K562 (cell line): ENCODE results near the gene TP53RK. TPM values are rescaled to one million over a fixed set of nuclear protein-coding genes. Genes with fewer than 3 reads are reported as not detected.

Source experiments
- ARHGAP35 ChIP-seq: fragments of 450-650 bp; IDR thresholded peaks from 2 replicates; pipeline ENCODE4 v1.6.1; 2018; ENCODE audit not compliant: partially characterized antibody
- CBX8 ChIP-seq: fragments of 200-600 bp; sonication (generic); IDR thresholded peaks from 2 replicates; pipeline ENCODE4 v1.6.1; 2012; ENCODE audit warnings: borderline replicate concordance, mixed run types, low read depth, mild to moderate bottlenecking, moderate library complexity, mixed read lengths, low read length, control low read depth, inconsistent platforms; ENCODE audit not compliant: poor library complexity, severe bottlenecking; ENCODE audit errors: extremely low read depth
- CCAR2 ChIP-seq: fragments of 200-400 bp; formaldehyde crosslinking; IDR thresholded peaks from 2 replicates; pipeline ENCODE4 v1.6.1; 2017; ENCODE audit warnings: mild to moderate bottlenecking, low read depth, low read length
- CREB3 ChIP-seq: fragments of 450-650 bp; conservative IDR thresholded peaks from 2 replicates; pipeline ENCODE4 v1.6.1; 2016; ENCODE audit warnings: missing genetic modification characterization, low read depth, mild to moderate bottlenecking, missing compliant biosample characterization, moderate library complexity
- FOXK1 ChIP-seq: sonication (generic); formaldehyde crosslinking; IDR thresholded peaks from 2 replicates; pipeline ENCODE4 v1.8.0; 2022; ENCODE audit warnings: missing genetic modification reagents, mild to moderate bottlenecking, borderline replicate concordance
- FOXM1 ChIP-seq, 2 experiments: fragments of 450-650 bp in 1 of 2; sonication (generic) in 1 of 2; formaldehyde crosslinking in 1 of 2; IDR thresholded peaks; 2 replicates each; pipeline versions ENCODE4 v1.6.1 to v1.9.0; 2017 to 2022; ENCODE audit warnings: low read depth in 2 of 2, mild to moderate bottlenecking in 2 of 2, missing genetic modification reagents in 1 of 2, moderate library complexity in 1 of 2
- HNRNPL ChIP-seq: fragments of 200-400 bp; formaldehyde crosslinking; IDR thresholded peaks from 2 replicates; pipeline ENCODE4 v1.6.1; 2017; ENCODE audit warnings: low read depth, mild to moderate bottlenecking, low read length
- KAT7 ChIP-seq: sonication (generic); formaldehyde crosslinking; IDR thresholded peaks from 2 replicates; pipeline ENCODE4 v1.8.0; 2022; ENCODE audit warnings: missing genetic modification reagents, mild to moderate bottlenecking, borderline replicate concordance
- KDM1A ChIP-seq, 2 experiments: fragments of 450-650 bp; IDR thresholded peaks; 2 replicates each; pipeline ENCODE4 v1.6.1; 2016; ENCODE audit warnings: mild to moderate bottlenecking in 2 of 2
- NBN ChIP-seq: fragments of 450-650 bp; IDR thresholded peaks from 2 replicates; pipeline ENCODE4 v1.6.1; 2016; ENCODE audit warnings: low read depth, mild to moderate bottlenecking
- NKRF ChIP-seq: fragments of 450-650 bp; IDR thresholded peaks from 2 replicates; pipeline ENCODE4 v1.6.1; 2016; ENCODE audit warnings: borderline replicate concordance
- PHB ChIP-seq: fragments of 250-450 bp; sonication (Bioruptor Pico); IDR thresholded peaks from 2 replicates; pipeline ENCODE4 v1.5.0; 2021
- POU5F1 ChIP-seq: fragments of 150-350 bp; IDR thresholded peaks from 2 replicates; pipeline ENCODE4 v1.6.1; 2014; ENCODE audit warnings: borderline replicate concordance, low read length, low read depth, mild to moderate bottlenecking; ENCODE audit not compliant: partially characterized antibody
- PRMT5 ChIP-seq: sonication (generic); formaldehyde crosslinking; IDR thresholded peaks from 2 replicates; pipeline ENCODE4 v1.5.0; 2020; ENCODE audit warnings: missing genetic modification reagents
- RUNX1 ChIP-seq: sonication (generic); IDR thresholded peaks from 2 replicates; pipeline ENCODE4 v1.6.1; 2016; ENCODE audit warnings: antibody characterized with exemption, low read depth
- SETDB1 ChIP-seq: IDR thresholded peaks from one replicate; pipeline ENCODE4 v1.6.1; 2012; ENCODE audit warnings: low read length, control low read depth, inconsistent platforms
- TGIF2 ChIP-seq: sonication (generic); formaldehyde crosslinking; IDR thresholded peaks from 2 replicates; pipeline ENCODE4 v1.8.1; 2022; ENCODE audit warnings: mild to moderate bottlenecking, missing genetic modification reagents, moderate library complexity
- TSC22D4 ChIP-seq: fragments of 450-650 bp; IDR thresholded peaks from 2 replicates; pipeline ENCODE4 v1.6.1; 2016; ENCODE audit warnings: missing genetic modification characterization, missing biosample characterization, control low read depth
- ZBTB9 ChIP-seq: fragments of 450-650 bp; formaldehyde crosslinking; IDR thresholded peaks from 2 replicates; pipeline ENCODE4 v1.4.0; 2020; ENCODE audit warnings: mild to moderate bottlenecking, moderate library complexity
- ZNF282 ChIP-seq: sonication (generic); formaldehyde crosslinking; IDR thresholded peaks from 2 replicates; pipeline ENCODE4 v1.8.1; 2023; ENCODE audit warnings: missing genetic modification reagents
- ZNF436 ChIP-seq: fragments of 250-450, 450-650 bp; sonication (Bioruptor Pico); formaldehyde crosslinking; IDR thresholded peaks from 2 replicates; pipeline ENCODE4 v1.7.0; 2020; ENCODE audit warnings: mild to moderate bottlenecking
- ZNF639 ChIP-seq, 2 experiments: fragments of 200-800 bp in 1 of 2; sonication (Bioruptor generic) in 1 of 2; sonication (generic) in 1 of 2; formaldehyde crosslinking in 1 of 2; IDR thresholded peaks in 1 of 2; conservative IDR thresholded peaks in 1 of 2; 2 replicates each; pipeline versions ENCODE4 v1.5.0 to v1.6.1; 2016 to 2020; ENCODE audit warnings: missing compliant biosample characterization in 1 of 2, missing genetic modification characterization in 1 of 2, missing genetic modification reagents in 1 of 2
- polyA plus RNA-seq, 8 experiments: library from polyadenylated mRNA; depleted of rRNA in 4 of 8; stranded (reverse) in 5 of 8; unstranded in 3 of 8; fragments of >200 nt; fragmentation: Nextera tagmentation in 2 of 8; fragmentation: Illumina TruSeq in 1 of 8; extraction: Ambion mirVana in 2 of 8; extraction: Trizol in 1 of 8; gene quantifications; 2 replicates each; pipeline versions ENCODE4 v1.2.1 to v1.2.3, GENCODE V29; 2011 to 2014; ENCODE audit warnings: inconsistent platforms in 1 of 8, missing spikeins in 1 of 8
- total RNA-seq, 7 experiments: library from RNA; depleted of rRNA in 6 of 7; stranded (reverse); fragments of >200 nt in 6 of 7; fragmentation: Illumina TruSeq in 2 of 7; extraction: Trizol in 2 of 7; gene quantifications; 2 replicates each; pipeline versions ENCODE4 v1.2.1 to v1.2.3, GENCODE V29; 2011 to 2021; ENCODE audit warnings: low replicate concordance in 1 of 7

Gene TP53RK
- total and polyA plus RNA-seq, 9 of the 15 experiments (the other 6 are each of a cell fraction or from before 2014, with no cell fraction given): 2.9 to 43.5 (median 17.2) TPM

GRCh38 chr20:46648903-46649649 is 40.2 kb downstream of the TP53RK start (continued):
- TF ChIP-seq ZBTB9 (no peak), POU5F1 (no peak), TSC22D4 (tag) (no peak), FOXK1 (CRISPR knock-in tag) (no peak), ZNF436 (CRISPR knock-in tag) (no peak), TGIF2 (CRISPR knock-in tag) (no peak), ARHGAP35 (no peak), RUNX1 (no peak), CBX8 (no peak), FOXM1 (IDR thresholded peaks at IDR 0.05; ENCODE audit: low read depth) (peak; percentile 55; the same call in 1 of the 2 replicates), FOXM1 (CRISPR knock-in tag; IDR thresholded peaks at IDR 0.05; ENCODE audit: low read depth) (no peak), PHB (CRISPR knock-in tag) (no peak), NKRF (peak; percentile 42; the same call in 1 of the 2 replicates), NBN (no peak), HNRNPL (no peak), ZNF639 (CRISPR knock-in tag; conservative IDR thresholded peaks at IDR 0.05 in 1 of 2, IDR thresholded peaks at IDR 0.05 in 1 of 2) (no peak), CCAR2 (no peak), KAT7 (CRISPR knock-in tag) (no peak), KDM1A (IDR thresholded peaks at IDR 0.05) (peak; percentile 77 to 81; a peak in 3 of 4 replicates), SETDB1 (no peak), ZNF282 (CRISPR knock-in tag) (no peak), PRMT5 (CRISPR knock-in tag) (no peak), CREB3 (tag) (no peak)
